H9 (cell line): ENCODE data around the gene TIFAB. TPM values are rescaled to one million over a fixed set of nuclear protein-coding genes. Genes with fewer than 3 reads are reported as not detected.

Source experiments
- DNase-seq: peaks from one replicate; pipeline ENCODE4 v3.0.0-alpha.2; 2017
- H2AFZ ChIP-seq: one replicate; pipeline ENCODE4 v1.6.1; 2013; ENCODE audit warnings: mild to moderate bottlenecking, low read length, control low read depth, moderate library complexity
- H2AK5ac ChIP-seq: 2 replicates; pipeline ENCODE4 v1.6.1; 2013; ENCODE audit warnings: low read length, control low read depth, mixed read lengths; ENCODE audit not compliant: insufficient read length
- H2BK120ac ChIP-seq: one replicate; pipeline ENCODE4 v1.6.1; 2013; ENCODE audit warnings: low read depth, mild to moderate bottlenecking, low read length, control low read depth, inconsistent platforms; ENCODE audit not compliant: poor library complexity, severe bottlenecking
- H2BK12ac ChIP-seq: 2 replicates; pipeline ENCODE4 v1.6.1; 2013; ENCODE audit warnings: low read length, control low read depth, mixed read lengths, low read depth; ENCODE audit not compliant: insufficient read length
- H2BK15ac ChIP-seq: 2 replicates; pipeline ENCODE4 v1.6.1; 2013; ENCODE audit warnings: low read depth, low read length, control low read depth
- H2BK20ac ChIP-seq: one replicate; pipeline ENCODE4 v1.6.1; 2013; ENCODE audit warnings: low read depth, mild to moderate bottlenecking, low read length, control low read depth, inconsistent platforms; ENCODE audit not compliant: poor library complexity, severe bottlenecking
- H2BK5ac ChIP-seq: 2 replicates; pipeline ENCODE4 v1.6.1; 2013; ENCODE audit warnings: low read length, control low read depth, mixed read lengths; ENCODE audit not compliant: insufficient read length
- H3K14ac ChIP-seq: 2 replicates; pipeline ENCODE4 v1.6.1; 2013; ENCODE audit warnings: low read length, control low read depth; ENCODE audit not compliant: insufficient read depth
- H3K18ac ChIP-seq: 2 replicates; pipeline ENCODE4 v1.6.1; 2013; ENCODE audit warnings: low read depth, mild to moderate bottlenecking, mixed read lengths, low read length, control low read depth; ENCODE audit not compliant: insufficient read length
- H3K23ac ChIP-seq: 2 replicates; pipeline ENCODE4 v1.6.1; 2013; ENCODE audit warnings: low read length, control low read depth, mixed read lengths, low read depth; ENCODE audit not compliant: insufficient read length
- H3K23me2 ChIP-seq: 2 replicates; pipeline ENCODE4 v1.6.1; 2013; ENCODE audit warnings: low read depth, mild to moderate bottlenecking, mixed read lengths, low read length, control low read depth; ENCODE audit not compliant: insufficient read length, poor library complexity, severe bottlenecking
- H3K27ac ChIP-seq: 2 replicates; pipeline ENCODE4 v1.5.1; 2013; ENCODE audit warnings: low read length, control low read depth, mixed read lengths, low read depth; ENCODE audit not compliant: insufficient read length
- H3K27me3 ChIP-seq: 2 replicates; pipeline ENCODE4 v1.6.1; 2013; ENCODE audit warnings: low read length, control low read depth, inconsistent platforms; ENCODE audit not compliant: insufficient read depth
- H3K4ac ChIP-seq: 2 replicates; pipeline ENCODE4 v1.6.1; 2013; ENCODE audit warnings: low read depth, mild to moderate bottlenecking, control low read depth, inconsistent platforms, low read length, moderate library complexity
- H3K4me1 ChIP-seq: 2 replicates; pipeline ENCODE4 v1.6.1; 2013; ENCODE audit warnings: low read length, control low read depth, inconsistent platforms; ENCODE audit not compliant: insufficient read depth
- H3K4me2 ChIP-seq: 2 replicates; pipeline ENCODE4 v1.6.1; 2013; ENCODE audit warnings: low read length, control low read depth, mixed read lengths; ENCODE audit not compliant: insufficient read length, insufficient read depth
- H3K56ac ChIP-seq: 2 replicates; pipeline ENCODE4 v1.6.1; 2013; ENCODE audit warnings: low read depth, mild to moderate bottlenecking, mixed read lengths, low read length, control low read depth; ENCODE audit not compliant: insufficient read length
- H3K79me1 ChIP-seq: 2 replicates; pipeline ENCODE4 v1.6.1; 2013; ENCODE audit warnings: low read depth, mild to moderate bottlenecking, moderate library complexity, low read length, control low read depth, inconsistent platforms; ENCODE audit not compliant: insufficient read depth, poor library complexity, severe bottlenecking
- H3K79me2 ChIP-seq: 2 replicates; pipeline ENCODE4 v1.6.1; 2013; ENCODE audit warnings: low read length, control low read depth, inconsistent platforms; ENCODE audit not compliant: insufficient read depth
- H3K9ac ChIP-seq: 2 replicates; pipeline ENCODE4 v1.6.1; 2013; ENCODE audit warnings: low read length, control low read depth, mixed read lengths; ENCODE audit not compliant: insufficient read length; ENCODE audit errors: extremely low read depth
- H3K9me3 ChIP-seq: one replicate; pipeline ENCODE4 v1.6.1; 2013; ENCODE audit warnings: low read depth, low read length, inconsistent platforms; ENCODE audit not compliant: control insufficient read depth
- H3T11ph ChIP-seq: one replicate; pipeline ENCODE4 v1.6.1; 2013; ENCODE audit warnings: mild to moderate bottlenecking, low read length, control low read depth, inconsistent platforms
- H4K20me1 ChIP-seq: one replicate; pipeline ENCODE4 v1.6.1; 2013; ENCODE audit not compliant: control insufficient read depth, insufficient read length, insufficient read depth
- H4K5ac ChIP-seq: 2 replicates; pipeline ENCODE4 v1.6.1; 2013; ENCODE audit warnings: low read depth, mild to moderate bottlenecking, mixed read lengths, low read length, control low read depth; ENCODE audit not compliant: insufficient read length
- H4K8ac ChIP-seq: replicated peaks from 2 replicates; pipeline ENCODE4 v1.6.1; 2013; ENCODE audit warnings: low read length, control low read depth, mixed read lengths, low read depth; ENCODE audit not compliant: insufficient read length
- H4K91ac ChIP-seq: 2 replicates; pipeline ENCODE4 v1.6.1; 2013; ENCODE audit warnings: low read depth, mild to moderate bottlenecking, moderate library complexity, mixed read lengths, low read length, control low read depth; ENCODE audit not compliant: insufficient read length
- H3K27ac Mint-ChIP-seq, 3 experiments: 2 replicates in 2 of 3; 3 replicates in 1 of 3; pipeline ENCODE4 v1.8.0; 2020 to 2021; ENCODE audit warnings: mixed read lengths in 3 of 3, mild to moderate bottlenecking in 1 of 3, moderate library complexity in 1 of 3
- H3K27me3 Mint-ChIP-seq: 2 replicates; pipeline ENCODE4 v1.8.0; 2021; ENCODE audit warnings: low read depth, mild to moderate bottlenecking, moderate library complexity, mixed read lengths
- H3K36me3 Mint-ChIP-seq, 3 experiments: 2 replicates in 2 of 3; 3 replicates in 1 of 3; pipeline ENCODE4 v1.8.0; 2020 to 2021; ENCODE audit warnings: low read depth in 3 of 3, mixed read lengths in 3 of 3; ENCODE audit not compliant: insufficient read depth in 1 of 3
- H3K4me1 Mint-ChIP-seq, 2 experiments: 2 replicates each; pipeline ENCODE4 v1.8.0; 2020; ENCODE audit warnings: mixed read lengths in 2 of 2
- H3K4me3 Mint-ChIP-seq, 2 experiments: 2 replicates in 1 of 2; 3 replicates in 1 of 2; pipeline ENCODE4 v1.8.0; 2020 to 2021; ENCODE audit warnings: mild to moderate bottlenecking in 2 of 2, mixed read lengths in 2 of 2, moderate library complexity in 1 of 2
- H3K9me3 Mint-ChIP-seq, 2 experiments: 2 replicates in 1 of 2; 3 replicates in 1 of 2; pipeline ENCODE4 v1.8.0; 2020; ENCODE audit warnings: mild to moderate bottlenecking in 2 of 2, mixed read lengths in 2 of 2, moderate library complexity in 1 of 2
- WGBS: extraction: QIAGEN DNeasy Blood & Tissue Kit; methylation state at CpG from one replicate; pipeline ENCODE4 v1.1.7; 2013; ENCODE audit warnings: missing lambda C conversion rate, low lambda C conversion rate, mixed read lengths; ENCODE audit not compliant: insufficient read length; ENCODE audit errors: extremely low coverage; 5-methylcytosine and 5-hydroxymethylcytosine counted together
- total RNA-seq: library from RNA; stranded (reverse); gene quantifications from 2 replicates; pipeline ENCODE4 v1.2.1, GENCODE V29; 2021
- TF ChIP-seq, protein P1 (sequence below): fragments of 200-600 bp; sonication (generic); conservative IDR thresholded peaks from 3 replicates; pipeline ENCODE4 v1.8.0; 2021; ENCODE audit warnings: antibody characterized with exemption, mild to moderate bottlenecking

The TIFAB gene
- total RNA-seq, 1 experiment from 2014 or later, result not detected

DNA sequence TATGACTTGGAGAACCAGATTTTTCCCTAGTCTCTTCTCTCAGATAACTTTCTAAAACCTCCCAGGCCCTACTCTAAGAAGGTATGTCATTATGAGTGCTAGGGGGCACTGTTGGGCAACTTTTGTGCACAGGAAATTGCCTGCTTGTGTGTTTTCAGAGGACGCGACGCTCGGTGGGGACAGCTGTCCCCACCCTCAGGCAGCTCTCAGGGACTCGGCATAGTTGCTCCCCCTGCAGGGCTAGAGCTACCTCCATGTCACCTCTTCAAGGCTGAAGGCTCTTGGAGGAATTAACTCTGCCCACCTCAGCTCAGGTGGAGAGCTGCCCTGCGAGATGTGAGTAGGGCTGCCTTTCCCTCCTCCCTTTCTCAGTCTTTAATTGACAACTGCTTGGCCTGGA, 10.2 kb upstream of the TIFAB start:
- H3K79me2 ChIP-seq, result no peaks in the 10 kb centered on the region
- H2BK120ac ChIP-seq, result no peak overlapping the region
- H4K20me1 ChIP-seq, result no peaks in the 10 kb centered on the region
- Mint-ChIP-seq H3K4me1 (peaks cover 13 to 16% of the 10 kb centered on the region in 2 experiments), H3K27ac (0 out of 7 replicates have a peak overlapping the region, but pooled peaks of 1 of the 3 experiments have one; percentile 40), H3K9me3 (peaks cover 0 to 2% of the 10 kb centered on the region in 2 experiments; a peak in 2 of 5 replicates), H3K4me3 (no peak overlapping the region), H3K36me3 (no peaks in the 10 kb centered on the region; a peak in 1 of 7 replicates), H3K27me3 (peaks cover 100% of the 10 kb centered on the region)
- H3K18ac ChIP-seq, result no peak overlapping the region
- H3K27me3 ChIP-seq, result peaks cover 42% of the 10 kb centered on the region
- no peak overlapping the region for H3K14ac ChIP-seq
- H3K4ac ChIP-seq, result no peak overlapping the region
- H2BK5ac ChIP-seq, result no peak overlapping the region
- no peaks in the 10 kb centered on the region for H3K9me3 ChIP-seq
- no peak overlapping the region for H2BK12ac ChIP-seq
- peak; percentile 94 for DNase-seq
- no peak overlapping the region for H3K9ac ChIP-seq
- no peak overlapping the region for H4K8ac ChIP-seq
- no peak overlapping the region for H2AK5ac ChIP-seq
- H4K5ac ChIP-seq, result no peak overlapping the region
- H2AFZ ChIP-seq, result no peak overlapping the region
- H3T11ph ChIP-seq, result no peak overlapping the region
- no peak overlapping the region for H3K4me2 ChIP-seq
- H3K56ac ChIP-seq, result no peak overlapping the region
- H3K79me1 ChIP-seq, result no peaks in the 10 kb centered on the region
- TF ChIP-seq, protein P1, sequence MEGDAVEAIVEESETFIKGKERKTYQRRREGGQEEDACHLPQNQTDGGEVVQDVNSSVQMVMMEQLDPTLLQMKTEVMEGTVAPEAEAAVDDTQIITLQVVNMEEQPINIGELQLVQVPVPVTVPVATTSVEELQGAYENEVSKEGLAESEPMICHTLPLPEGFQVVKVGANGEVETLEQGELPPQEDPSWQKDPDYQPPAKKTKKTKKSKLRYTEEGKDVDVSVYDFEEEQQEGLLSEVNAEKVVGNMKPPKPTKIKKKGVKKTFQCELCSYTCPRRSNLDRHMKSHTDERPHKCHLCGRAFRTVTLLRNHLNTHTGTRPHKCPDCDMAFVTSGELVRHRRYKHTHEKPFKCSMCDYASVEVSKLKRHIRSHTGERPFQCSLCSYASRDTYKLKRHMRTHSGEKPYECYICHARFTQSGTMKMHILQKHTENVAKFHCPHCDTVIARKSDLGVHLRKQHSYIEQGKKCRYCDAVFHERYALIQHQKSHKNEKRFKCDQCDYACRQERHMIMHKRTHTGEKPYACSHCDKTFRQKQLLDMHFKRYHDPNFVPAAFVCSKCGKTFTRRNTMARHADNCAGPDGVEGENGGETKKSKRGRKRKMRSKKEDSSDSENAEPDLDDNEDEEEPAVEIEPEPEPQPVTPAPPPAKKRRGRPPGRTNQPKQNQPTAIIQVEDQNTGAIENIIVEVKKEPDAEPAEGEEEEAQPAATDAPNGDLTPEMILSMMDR, result peak; percentile 86
- H4K91ac ChIP-seq, result no peak overlapping the region
- H3K23ac ChIP-seq, result no peak overlapping the region
- H3K4me1 ChIP-seq, result no peaks in the 10 kb centered on the region
- H3K23me2 ChIP-seq, result peaks cover 5% of the 10 kb centered on the region
- WGBS, result no CpG with 5 or more reads among the region's 6 CpGs
- H3K27ac ChIP-seq, result no peak overlapping the region
- no peak overlapping the region for H2BK20ac ChIP-seq
- H2BK15ac ChIP-seq, result no peak overlapping the region
